Measurements from ENCODE around the gene AEBP2.
"Not testable (repeated sequence)": the region's sequence is repeated elsewhere in the genome, so short reads cannot be mapped to it uniquely, and the experiment has no call there.

Gene AEBP2

DNA sequence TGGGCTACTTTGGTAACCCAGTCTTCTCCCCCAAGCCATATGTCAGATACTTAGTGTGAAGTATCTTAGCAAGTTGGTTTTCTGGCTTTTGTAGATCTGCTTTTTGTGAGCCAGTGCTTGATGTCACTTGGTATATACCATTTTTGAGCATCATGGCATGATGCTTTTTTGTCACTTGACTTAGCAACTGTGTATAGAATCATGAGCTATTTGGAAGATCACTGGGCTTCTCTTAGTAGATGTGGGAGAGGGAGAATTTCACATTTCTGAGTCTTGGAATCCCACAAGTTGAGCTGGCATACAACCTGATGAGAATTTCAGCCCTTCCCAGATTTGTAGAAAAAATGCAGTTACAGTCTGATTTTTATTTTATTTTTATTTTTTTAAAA lies 24.9 kb downstream of the AEBP2 start:
- ChIA-PET POLR2A (ENCODE audit: low non-redundant PET) (no interaction called here), CTCF (interaction anchor here (0.6 to 0.7 kb wide), 2 partner anchors 33 to 428 kb away, joined by 3 to 4 read pairs; no protein-coding TSS in a partner anchor)
- TF ChIP-seq CTCF (conservative IDR thresholded peaks at IDR 0.05; ENCODE audit: low read depth), result no peak
- no peak overlapping the region for H3K27ac ChIP-seq
- no peak for DNase-seq (ENCODE audit: low spot score)

DNA sequence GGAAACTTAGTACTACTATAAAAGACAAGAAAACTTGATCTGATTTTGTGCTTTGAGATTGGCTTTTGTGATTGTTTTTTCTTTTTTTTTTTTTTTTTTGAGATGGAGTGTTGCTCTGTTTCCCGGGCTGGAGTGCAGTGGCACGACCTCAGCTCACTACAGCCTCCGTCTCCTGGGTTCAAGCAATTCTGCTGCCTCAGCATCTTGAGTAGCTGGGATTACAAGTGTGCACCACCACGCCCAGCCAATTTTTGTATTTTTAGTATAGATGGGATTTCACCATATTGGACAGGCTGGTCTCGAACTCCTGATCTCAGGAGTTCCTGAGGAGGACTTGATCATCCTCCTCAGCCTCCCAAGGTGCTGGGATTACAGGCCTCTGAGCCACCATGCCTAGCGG lies 26.4 kb downstream of the AEBP2 start:
- ChIA-PET POLR2A (ENCODE audit: low non-redundant PET) (no interaction called here), CTCF (interaction anchor here (0.6 kb wide), 1 partner anchor 178 kb away, joined by 3 read pairs; no protein-coding TSS in a partner anchor)
- DNase-seq (ENCODE audit: low spot score), result no peak
- TF ChIP-seq CTCF (conservative IDR thresholded peaks at IDR 0.05; ENCODE audit: low read depth), result no peak
- H3K27ac ChIP-seq, result no peak overlapping the region

GRCh38 chr12:19474147-19474546 lies 34.9 kb downstream of the AEBP2 start:
- ChIA-PET CTCF (interaction anchor here (0.7 kb wide), 1 partner anchor 160 kb away, joined by 3 read pairs; no protein-coding TSS in a partner anchor), POLR2A (ENCODE audit: low non-redundant PET) (no interaction called here)
- H3K27ac ChIP-seq, result no peak overlapping the region
- no peak for TF ChIP-seq CTCF (conservative IDR thresholded peaks at IDR 0.05; ENCODE audit: low read depth)
- DNase-seq (ENCODE audit: low spot score), result no peak

- CTCF ChIA-PET; POLR2A ChIA-PET (ENCODE audit: low non-redundant PET); DNase-seq (ENCODE audit: low spot score); H3K27ac ChIP-seq: not testable (repeated sequence)
Measured at GRCh38 chr12:19475884-19476505, 36.7 kb downstream of the AEBP2 start.

DNA sequence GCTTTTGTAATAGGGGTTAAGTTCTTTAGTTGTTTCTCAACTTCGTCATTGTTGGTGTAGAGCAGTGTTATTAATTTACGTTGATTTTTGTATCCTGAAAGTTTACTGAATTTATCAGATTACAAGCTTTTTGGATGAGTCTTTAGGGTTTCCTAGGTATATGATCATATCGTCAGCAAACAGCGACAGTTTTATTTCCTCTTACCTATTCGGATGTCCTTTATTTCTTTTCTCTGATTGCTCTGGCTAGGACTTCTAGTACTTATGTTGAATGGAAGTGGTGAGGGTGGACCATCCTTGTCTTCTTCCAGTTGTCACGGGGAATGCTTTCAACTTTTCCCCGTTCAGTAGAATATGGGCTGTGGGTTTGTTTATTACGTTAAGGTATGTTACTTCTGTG lies 37.8 kb downstream of the AEBP2 start:
- CTCF ChIA-PET, result no interaction called here
- no peak overlapping the region for H3K27ac ChIP-seq
- no peak for TF ChIP-seq CTCF (conservative IDR thresholded peaks at IDR 0.05; ENCODE audit: low read depth)
- POLR2A ChIA-PET (ENCODE audit: low non-redundant PET), result no interaction called here
- DNase-seq (ENCODE audit: low spot score), result no peak

DNA sequence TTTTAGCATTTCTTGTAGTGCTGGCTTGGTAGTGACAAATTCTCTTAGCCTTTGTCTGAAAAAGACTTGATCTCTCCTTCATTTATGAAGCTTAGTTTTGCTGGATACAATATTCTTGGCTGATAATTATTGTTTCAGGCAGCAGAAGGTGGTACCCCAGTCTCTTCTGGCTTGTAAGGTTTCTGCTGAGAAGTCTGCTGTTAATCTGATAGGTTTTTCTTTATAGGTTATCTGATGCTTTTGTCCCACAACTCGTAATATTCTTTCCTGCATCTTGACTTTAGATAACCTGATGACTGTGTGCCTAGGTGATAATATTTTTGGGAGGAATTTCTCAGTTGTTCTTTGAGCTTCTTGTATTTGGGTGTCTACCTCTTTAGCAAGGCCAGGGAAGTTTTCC lies 41.2 kb downstream of the AEBP2 start:
- DNase-seq (ENCODE audit: low spot score), result no peak
- CTCF ChIA-PET, result no interaction called here
- no peak overlapping the region for H3K27ac ChIP-seq
- POLR2A ChIA-PET (ENCODE audit: low non-redundant PET), result no interaction called here
- no peak for TF ChIP-seq CTCF (conservative IDR thresholded peaks at IDR 0.05; ENCODE audit: low read depth)

- 0 out of 2 replicates have a peak overlapping the region, but pooled peaks have one; percentile 11 for H3K27ac ChIP-seq
- no peak for DNase-seq (ENCODE audit: low spot score)
- CTCF ChIA-PET, result no interaction called here
- no peak for TF ChIP-seq CTCF (conservative IDR thresholded peaks at IDR 0.05; ENCODE audit: low read depth)
- POLR2A ChIA-PET (ENCODE audit: low non-redundant PET), result no interaction called here
Measured at GRCh38 chr12:19482036-19482435, 42.7 kb downstream of the AEBP2 start.

Measured in RWPE1 (cell line).